ENCODE results near the gene EVI2B.

- TF ChIP-seq, protein P1, sequence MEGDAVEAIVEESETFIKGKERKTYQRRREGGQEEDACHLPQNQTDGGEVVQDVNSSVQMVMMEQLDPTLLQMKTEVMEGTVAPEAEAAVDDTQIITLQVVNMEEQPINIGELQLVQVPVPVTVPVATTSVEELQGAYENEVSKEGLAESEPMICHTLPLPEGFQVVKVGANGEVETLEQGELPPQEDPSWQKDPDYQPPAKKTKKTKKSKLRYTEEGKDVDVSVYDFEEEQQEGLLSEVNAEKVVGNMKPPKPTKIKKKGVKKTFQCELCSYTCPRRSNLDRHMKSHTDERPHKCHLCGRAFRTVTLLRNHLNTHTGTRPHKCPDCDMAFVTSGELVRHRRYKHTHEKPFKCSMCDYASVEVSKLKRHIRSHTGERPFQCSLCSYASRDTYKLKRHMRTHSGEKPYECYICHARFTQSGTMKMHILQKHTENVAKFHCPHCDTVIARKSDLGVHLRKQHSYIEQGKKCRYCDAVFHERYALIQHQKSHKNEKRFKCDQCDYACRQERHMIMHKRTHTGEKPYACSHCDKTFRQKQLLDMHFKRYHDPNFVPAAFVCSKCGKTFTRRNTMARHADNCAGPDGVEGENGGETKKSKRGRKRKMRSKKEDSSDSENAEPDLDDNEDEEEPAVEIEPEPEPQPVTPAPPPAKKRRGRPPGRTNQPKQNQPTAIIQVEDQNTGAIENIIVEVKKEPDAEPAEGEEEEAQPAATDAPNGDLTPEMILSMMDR (IDR thresholded peaks at IDR 0.05) = no peak
- no peak for TF ChIP-seq POLR2A (IDR thresholded peaks at IDR 0.05)
- no peak for TF ChIP-seq POLR2AphosphoS5 (IDR thresholded peaks at IDR 0.05)
Measured at GRCh38 chr17:31254654-31255053, 59.2 kb downstream of the EVI2B start.

All from transverse colon (tissue), 4 donors.